NCI-H2107 treated with DMSO at 0.1 percent for 48 hours (cell line): Measurements from ENCODE around the gene CNIH2.
"Not testable (repeated sequence)": the region's sequence is repeated elsewhere in the genome, so short reads cannot be mapped to it uniquely, and the experiment has no call there.

Experiments used
- DNase-seq: peaks from one replicate; lab custom pipeline; 2025; ENCODE audit not compliant: unreplicated experiment; lab: John Stamatoyannopoulos, UW

Gene CNIH2

DNA sequence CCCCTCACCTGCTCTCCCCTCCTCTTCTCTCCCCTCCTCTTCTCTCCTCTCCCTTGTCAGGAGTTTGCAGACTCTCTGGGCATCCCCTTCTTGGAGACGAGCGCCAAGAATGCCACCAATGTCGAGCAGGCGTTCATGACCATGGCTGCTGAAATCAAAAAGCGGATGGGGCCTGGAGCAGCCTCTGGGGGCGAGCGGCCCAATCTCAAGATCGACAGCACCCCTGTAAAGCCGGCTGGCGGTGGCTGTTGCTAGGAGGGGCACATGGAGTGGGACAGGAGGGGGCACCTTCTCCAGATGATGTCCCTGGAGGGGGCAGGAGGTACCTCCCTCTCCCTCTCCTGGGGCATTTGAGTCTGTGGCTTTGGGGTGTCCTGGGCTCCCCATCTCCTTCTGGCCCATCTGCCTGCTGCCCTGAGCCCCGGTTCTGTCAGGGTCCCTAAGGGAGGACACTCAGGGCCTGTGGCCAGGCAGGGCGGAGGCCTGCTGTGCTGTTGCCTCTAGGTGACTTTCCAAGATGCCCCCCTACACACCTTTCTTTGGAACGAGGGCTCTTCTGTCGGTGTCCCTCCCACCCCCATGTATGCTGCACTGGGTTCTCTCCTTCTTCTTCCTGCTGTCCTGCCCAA is 1.9 kb upstream of the CNIH2 start:
- DNase-seq, result no peak

DNA sequence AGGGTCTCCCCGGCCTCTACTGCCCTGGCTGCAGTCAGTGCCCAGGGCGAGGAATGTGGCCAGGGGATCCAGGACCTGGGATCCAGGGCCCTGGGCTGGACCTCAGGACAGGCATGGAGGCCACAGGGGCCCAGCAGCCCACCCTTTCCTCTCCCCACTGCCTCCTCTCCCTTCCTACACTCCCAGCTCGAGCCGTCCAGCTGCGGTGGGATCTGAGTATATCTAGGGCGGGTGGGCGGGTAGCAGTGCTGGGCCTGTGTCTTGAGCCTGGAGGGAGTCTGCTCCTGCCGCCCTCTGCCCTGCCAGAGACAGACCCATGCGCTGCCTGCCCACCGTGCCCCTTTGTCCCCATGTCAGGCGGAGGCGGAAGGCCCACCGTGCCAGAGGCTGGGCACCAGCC is 1.4 kb upstream of the CNIH2 start:
- not testable (repeated sequence) for DNase-seq

DNA sequence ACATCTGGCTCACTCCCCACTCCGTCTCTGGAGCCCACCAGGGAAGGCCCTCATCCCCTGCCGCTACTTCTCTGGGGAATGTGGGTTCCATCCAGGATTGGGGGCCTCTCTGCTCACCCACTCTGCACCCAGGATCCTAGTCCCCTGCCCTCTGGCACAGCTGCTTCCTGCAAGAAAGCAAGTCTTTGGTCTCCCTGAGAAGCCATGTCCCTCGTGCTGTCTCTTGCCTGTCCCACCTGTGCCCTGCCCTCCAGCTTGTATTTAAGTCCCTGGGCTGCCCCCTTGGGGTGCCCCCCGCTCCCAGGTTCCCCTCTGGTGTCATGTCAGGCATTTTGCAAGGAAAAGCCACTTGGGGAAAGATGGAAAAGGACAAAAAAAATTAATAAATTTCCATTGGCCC is 911 bp upstream of the CNIH2 start:
- DNase-seq, result not testable (repeated sequence)

DNA sequence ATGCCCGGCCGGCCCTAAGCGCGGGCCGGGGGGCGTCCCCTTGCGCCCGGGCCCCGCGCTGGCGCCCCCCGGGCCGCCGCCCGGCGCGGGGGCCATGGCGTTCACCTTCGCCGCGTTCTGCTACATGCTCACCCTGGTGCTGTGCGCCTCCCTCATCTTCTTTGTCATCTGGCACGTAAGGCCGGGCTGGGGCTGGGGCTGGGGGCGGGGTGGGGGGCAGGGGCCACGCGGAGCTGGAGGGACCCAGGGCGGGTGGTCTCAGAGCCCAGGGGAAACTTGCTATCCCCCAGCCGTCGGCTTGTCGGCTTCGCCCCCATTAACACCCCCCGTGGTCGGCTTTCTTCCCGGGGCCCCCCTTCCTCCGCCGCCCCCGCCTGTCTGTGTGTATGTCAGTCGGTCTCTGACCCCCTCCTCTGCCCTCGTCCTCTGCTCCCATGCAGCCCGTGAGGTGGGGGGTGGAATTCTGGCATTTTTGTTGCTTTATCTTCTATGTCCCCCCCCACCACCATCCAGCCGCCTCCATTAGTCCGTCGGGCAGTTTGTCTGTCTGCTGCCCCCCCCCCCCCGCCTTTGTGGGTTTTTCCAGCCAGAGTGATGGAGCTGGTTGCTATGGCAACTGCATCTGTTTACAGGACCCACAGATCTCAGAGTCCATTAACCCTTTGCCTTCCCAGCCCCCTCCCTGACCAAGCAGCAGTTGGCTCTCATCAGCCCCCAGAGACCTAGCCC is 552 bp downstream of the CNIH2 start:
- no peak for DNase-seq

DNA sequence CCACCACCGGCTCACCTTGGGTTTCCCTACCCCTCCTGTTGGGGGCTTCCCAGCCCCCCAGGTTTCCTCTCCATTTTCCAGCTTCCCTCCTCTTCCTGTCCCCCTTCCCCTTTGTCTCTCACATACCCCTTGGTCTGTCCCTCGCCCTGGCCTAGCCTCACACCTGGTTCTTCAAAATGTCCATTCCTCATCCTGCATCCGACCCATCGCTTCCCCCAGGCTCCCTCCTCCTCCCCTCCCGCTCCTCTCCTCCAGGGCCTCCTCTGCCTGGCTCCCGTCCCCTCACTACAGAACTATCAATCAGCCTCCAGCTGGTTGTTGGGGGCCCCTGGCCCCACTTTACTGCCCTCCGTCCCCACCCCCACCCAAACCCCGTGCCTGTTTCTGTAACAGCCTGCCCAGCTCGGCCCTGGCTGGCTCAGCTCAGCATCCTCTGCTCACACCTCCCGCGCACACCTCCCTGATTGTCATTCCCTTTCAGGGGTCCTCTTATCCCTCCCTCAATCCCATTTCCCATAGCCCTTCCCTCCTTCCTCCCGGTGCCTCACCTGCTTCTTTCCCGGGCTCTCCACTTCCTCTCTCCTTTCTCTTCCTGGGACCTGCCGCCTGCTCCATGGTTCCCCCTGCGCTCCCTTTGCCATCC is 1.2 kb downstream of the CNIH2 start:
- DNase-seq, result no peak

DNA sequence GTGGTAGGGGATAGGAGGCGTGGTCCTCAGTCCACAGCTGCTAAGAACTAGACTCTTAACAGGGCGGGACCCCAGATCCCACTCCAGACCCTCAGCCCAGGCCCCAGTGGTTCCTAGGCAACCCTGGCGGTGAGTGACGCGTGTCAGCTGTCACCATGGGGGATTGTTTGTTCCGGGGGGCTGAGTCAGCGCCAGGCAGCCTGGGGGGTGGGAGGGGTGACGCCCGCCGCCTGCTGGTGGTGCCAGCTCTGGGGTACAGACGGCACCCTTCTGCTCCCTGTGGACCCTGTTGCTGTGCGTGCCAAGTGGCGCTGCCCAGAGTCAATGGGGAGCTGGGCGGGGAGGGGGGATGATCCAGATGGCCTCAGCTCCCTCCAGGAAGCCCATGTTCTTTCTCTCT is 2.5 kb downstream of the CNIH2 start:
- DNase-seq, result no peak

DNA sequence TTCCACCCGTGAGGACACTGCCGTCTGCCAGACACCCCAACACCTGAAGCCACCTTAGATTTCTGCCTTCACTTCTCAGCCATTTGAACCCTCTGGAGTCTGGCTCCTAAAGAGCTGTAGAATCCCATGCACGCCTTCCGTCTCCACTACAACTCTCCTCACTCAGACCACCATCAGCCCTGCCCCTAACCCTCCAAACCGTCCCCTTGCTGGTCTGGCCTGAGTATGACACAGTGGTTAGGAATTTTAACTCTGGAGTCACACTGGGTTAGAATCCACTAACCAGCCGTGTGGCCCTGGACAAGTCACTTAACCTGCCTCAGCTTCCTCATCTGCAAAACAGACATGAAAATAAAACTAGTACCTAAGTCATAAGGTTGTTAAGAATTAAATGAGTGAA is 3.0 kb downstream of the CNIH2 start:
- no peak for DNase-seq

DNA sequence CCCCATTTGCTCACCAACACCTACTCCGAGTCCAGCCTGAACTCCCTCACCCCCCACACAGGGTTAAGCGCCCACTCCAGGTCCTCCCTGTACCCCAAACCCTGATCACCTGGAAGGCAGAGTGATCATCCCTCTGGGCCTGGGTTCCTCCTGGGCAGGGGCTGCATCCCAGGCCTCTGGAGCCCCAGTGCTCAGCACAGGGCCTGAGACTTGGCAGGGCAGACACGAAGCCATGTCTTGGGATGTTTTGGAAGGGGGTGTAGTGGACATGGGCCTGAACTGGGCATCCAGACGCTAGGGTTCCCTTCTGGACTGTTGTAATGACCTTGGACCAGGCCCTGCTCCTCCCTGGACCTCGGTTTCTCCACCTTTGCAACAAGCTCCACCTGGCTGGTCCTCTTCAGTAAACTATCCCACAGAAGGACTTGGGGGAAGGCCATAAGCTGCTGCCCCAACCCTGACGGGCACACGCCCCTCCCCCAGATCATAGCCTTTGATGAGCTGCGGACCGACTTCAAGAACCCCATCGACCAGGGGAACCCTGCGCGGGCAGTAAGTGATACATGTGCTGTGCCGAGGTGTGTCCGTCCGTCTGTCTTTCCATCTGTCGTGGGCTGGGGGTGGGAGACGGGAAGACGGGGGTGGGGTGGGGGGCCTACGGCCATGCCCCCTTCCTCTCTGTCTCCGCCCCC is 3.9 kb downstream of the CNIH2 start:
- no peak for DNase-seq

DNA sequence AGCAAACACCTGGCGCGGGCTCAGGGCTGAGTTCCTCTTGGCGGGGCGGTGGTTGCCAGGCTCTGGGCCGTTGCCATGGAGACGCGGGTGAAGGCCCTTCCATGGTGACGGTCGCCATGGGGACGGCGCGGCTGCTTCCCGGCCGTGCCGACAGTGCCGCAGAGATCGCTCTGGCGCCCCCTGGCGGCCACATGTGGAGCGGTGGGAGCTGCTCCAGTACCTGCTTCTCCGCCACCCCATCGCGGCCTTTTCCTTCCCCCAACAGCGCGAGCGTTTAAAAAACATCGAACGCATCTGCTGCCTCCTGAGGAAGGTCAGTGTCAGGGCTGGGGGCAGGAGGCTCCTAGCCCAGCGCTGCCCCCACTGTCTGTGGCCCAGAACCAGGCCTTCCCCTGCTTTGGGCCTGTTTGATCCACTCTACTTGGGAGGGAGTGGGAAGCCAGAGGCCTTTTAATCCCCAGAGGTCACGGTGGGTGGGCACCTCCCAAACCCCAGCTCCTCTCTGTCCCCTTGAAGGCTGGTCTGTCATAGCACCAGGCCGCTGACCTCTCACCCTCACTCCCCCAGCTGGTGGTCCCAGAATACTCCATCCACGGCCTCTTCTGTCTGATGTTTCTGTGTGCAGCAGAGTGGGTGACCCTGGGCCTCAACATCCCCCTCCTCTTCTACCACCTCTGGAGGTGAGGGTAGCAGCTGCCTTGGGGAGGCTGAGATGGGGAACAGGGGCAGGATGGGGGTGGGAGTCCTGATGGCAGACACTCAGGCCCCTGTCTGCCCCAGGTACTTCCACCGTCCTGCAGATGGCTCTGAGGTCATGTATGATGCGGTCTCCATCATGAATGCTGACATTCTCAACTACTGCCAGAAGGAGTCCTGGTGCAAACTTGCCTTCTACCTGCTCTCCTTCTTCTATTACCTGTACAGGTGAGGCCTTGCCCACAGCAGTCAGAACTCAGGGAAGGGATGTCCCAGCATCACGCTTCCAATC is 4.8 kb downstream of the CNIH2 start:
- peak; percentile 92 for DNase-seq

DNA sequence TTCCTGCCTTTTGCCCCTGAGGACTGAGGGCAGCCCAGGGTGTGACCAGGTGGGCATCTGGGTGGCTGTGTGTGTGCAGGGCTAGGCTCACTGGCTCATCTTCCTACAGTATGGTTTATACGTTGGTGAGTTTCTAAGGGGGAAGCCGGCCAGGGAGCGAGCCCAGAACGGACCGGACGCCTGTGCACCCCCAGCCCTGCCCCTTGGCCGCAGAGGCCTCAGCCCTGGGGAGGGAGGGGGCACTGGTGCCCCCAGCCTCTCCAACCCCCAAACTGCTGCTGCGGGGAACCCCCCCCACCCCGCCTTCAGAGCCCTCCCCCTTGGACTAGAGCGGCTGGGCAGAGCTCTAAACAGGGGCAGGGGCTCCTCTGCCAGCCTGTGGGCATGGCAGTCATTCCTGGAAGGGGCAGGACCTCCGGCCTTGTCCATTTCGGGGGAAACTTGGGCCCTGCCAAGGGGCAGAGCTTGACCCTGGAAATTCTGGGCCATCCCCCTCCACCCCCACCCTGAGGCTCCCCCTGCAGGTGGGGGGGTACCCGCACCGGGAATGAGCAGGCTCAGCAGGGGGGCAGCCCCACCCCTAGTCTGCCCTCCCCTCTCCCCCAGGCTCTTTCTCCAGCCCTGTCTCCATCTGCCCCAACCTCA is 5.6 kb downstream of the CNIH2 start:
- no peak for DNase-seq

DNA sequence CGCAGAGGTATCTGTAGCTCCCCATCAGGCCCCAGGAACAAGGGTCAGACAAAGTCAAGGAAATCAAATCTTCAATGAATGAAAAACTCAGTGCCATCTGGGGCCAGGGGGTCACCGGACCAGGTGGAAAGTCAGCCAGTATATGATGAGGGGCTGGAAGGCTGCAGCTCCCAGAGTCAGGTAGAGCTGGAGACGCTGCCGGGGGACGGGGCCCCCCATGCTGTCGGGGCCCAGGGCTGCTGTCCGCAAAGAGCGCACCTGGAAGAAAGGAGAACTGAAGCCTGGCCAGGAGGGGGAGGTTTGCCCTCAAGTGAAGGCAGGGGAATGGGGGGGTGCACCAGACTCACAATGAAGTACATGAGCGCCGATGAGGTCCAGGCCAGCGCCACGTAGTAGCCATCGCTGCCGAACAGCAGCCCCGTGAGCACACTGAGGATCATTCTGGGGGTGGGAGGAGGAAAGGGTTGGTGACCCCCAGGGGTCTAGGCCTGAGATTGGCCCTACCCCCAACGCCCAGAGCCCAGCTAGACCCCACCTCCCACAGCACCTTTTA is 6.6 kb downstream of the CNIH2 start:
- DNase-seq, result no peak

DNA sequence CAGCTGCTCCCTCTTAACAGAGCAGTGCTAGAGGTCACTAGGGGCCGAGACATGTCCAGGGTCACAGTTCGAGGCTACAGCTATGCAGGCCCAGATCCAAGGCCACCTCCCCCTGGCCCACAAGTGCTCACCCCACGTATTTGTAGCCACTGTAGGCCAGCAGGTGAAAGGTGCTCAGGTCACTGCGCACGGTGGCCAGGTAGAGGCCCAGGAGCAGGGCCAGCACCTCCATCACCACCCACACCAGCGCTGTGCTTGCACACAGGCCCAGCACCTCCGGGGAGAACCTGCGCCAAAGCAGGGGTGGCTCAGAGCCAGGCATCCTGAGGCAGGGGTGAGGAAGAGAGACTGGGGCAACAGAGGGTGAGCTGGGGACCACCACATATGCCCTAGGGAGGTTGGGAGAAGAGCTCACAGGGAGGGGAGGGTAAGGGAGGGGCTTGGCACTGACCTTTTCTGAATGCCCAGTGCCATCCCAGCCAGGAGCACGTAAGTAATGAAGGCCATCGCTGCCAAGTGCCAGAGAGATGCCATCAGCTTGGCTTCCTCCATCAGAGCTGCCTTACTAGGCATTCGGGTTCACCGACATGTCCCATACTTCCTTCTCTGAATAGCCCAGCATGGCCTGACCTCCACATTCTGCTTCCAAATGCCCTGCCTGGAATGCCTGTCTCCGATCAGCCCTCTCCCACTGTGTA is 7.4 kb downstream of the CNIH2 start:
- DNase-seq, result no peak

DNA sequence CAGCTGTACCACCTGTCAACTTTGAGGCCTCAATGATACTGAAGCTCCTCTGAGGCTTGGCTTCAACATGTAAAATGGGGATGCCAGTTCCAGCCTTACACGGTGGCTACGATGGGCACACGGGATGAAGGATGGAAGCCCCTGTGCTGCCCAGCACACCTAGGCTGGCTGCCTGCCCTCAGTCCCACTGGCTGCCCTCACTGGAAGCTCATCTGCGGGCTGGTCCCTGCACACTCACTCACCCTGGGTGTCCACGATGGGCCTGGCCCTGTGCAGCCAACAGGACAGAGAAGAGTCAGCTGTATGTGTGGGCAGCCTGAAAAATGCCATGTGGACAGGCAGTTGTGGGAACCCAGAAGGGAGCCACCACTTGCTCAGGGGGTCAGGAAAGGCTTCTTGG is 8.7 kb downstream of the CNIH2 start:
- no peak for DNase-seq

DNA sequence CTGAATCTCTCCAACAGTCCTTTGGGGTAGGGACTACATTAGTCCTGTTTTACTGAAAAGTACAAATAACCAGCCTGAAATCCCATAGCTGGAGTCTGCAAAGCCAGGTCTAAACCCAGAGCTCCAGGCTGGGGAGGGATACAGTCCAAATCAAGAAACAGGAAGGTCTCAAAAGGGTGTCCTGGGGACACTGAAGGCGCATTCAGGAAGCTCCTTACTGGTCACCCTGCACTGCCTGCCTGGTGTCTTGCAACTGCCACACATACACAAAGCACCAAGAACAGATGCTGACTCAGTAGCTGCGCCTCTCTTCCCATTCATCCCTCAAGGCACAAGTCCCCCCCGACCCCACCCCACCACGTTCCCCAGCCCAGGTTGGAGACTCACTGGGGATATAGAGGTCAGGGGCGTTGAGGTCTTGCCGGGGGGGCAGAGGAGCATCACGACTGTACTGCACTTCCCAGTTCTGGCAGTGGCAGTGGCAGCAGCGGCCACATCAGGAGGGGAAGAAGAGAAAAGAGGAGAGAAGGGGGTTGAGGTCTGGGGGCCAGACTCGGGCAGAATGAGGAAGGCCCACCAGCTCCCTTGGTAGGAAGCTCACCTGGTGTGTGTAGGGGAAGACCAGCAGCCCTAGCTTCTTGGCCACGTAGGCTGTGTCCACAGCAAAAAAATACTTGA is 9.4 kb downstream of the CNIH2 start:
- DNase-seq, result no peak

DNA sequence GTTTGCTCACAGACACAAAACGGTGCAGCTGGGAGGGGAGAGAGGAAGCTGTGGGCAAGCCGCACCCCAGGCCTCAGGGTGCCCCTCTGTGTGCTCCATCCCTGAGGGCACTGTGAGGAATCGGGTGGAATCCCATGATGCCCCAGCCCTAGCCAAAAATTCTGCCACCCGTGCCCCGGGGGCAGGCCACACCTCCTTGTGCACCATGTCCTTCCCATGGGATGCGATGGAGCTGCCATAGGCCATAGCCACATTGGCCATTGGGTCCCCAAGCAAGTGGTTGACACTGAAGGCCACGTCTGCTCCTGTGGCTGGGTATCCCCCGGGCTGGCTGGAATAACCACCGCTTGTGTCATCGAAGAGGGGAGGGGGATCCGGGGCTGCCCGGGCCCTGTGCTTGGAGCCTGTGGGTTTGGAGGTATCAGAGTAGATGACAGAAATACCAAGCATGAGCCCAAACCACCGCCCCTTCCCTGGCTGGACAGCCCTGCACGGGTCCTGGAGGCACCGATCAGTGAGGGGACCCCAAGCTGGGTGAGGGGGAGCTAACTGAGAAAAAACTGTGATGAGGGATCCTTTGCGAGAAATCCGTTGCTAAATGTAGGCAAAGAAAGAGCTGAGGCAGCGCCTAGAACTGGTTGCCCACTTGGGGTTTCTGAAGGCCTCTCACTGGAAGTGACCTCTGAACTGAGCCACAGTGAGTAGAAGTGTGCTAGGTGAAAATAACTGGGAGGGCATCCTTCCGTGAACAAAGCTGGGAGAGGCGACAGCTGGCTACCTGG is 10.1 kb downstream of the CNIH2 start:
- no peak for DNase-seq

DNA sequence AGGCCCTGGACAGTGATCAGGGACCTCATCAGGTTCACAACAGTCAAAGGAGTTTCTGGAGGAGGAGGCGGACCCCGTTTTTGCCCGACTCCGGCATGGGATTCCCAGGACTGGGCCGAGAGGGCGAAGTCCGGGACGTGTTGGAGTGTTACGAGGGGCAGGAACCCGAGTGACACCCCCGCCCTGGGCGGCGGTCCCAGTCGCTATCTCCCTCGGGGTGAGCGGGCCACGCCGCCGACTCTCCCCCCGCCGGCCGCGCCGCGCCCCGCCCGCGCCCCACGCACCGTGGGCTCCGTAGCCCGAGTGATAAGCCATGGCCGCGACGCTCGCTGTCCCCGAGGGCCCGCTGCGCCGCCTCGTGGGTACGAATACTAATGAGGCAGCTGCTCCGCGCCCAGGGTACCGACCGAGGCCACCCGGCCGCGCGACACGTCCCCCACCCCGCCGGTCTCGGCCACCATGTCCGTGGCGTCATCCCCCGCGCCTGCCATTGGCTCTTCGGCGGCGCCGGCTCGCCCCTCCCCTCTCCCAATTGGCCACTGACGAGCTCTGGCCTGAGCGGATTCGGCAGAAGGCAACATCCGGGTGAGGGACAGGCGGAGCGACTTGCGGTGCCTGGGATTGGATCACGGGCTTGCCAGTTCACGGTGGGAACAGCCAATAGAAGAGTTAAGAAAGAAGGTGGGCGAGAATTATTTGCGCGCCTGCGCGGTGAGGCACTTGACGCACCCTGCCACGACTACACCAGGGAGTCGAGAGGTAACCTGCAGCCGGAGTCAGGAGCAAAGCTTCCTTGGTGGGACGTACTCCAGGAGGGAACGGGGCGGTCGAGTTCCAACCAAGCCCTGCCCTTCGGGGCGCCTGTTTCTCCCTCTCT is 10.9 kb downstream of the CNIH2 start, which contains the start of gene YIF1A:
TSS of gene YIF1A (minus strand) at position 473 of the 877 bp plus-strand sequence. CDS start at position 315, 158 bp downstream.
- peak; percentile 97 for DNase-seq
